ENCODE data around the gene AREL1. TPM values are rescaled to one million over a fixed set of nuclear protein-coding genes. Genes with fewer than 3 reads are reported as not detected.

The AREL1 gene
- total and polyA plus RNA-seq, 10 donors: 5.9 to 54.7 (median 39.8) TPM

GRCh38 chr14:74616996-74617700 is 95.7 kb downstream of the AREL1 start:
- intact Hi-C loops (cut with DNase I; ENCODE audit: low total_unique reads): loop anchor here (10.0 kb wide), 1 partner anchor 188 kb away; no protein-coding TSS in a partner anchor
- no peaks in the 10 kb centered on the region for H3K36me3 ChIP-seq

GRCh38 chr14:74616507-74616906 is 96.4 kb downstream of the AREL1 start:
- Histone ChIP-seq H3K4me1 (peaks cover 21 to 95% (median 67%) of the 10 kb centered on the region in 6 donors), H3K9me3 (no peaks in the 10 kb centered on the region), H3K27ac (peak overlapping the region in 5 of 8 donors; percentile 0 to 92 (median 88)), H3K36me3 (no peaks in the 10 kb centered on the region), H3K4me3 (no peak overlapping the region), H3K27me3 (replicated peaks in 1 of 7) (peaks cover 0 to 25% (median 8%) of the 10 kb centered on the region in 7 donors)
- WGBS, 5 donors: 50 to 68% (median 59%) methylated on average over 4 of the region's 4 CpGs
- intact Hi-C loops (cut with DNase I; ENCODE audit: low total_unique reads): loop anchor here (10.0 kb wide), 1 partner anchor 188 kb away; no protein-coding TSS in a partner anchor
- TF ChIP-seq POLR2AphosphoS5 (IDR thresholded peaks at IDR 0.05): peak in 1 of 3 donors; percentile 76
- no peak for TF ChIP-seq CTCF (IDR thresholded peaks at IDR 0.05 in 8 of 11, conservative IDR thresholded peaks at IDR 0.05 in 3 of 11)
- TF ChIP-seq POLR2A (IDR thresholded peaks at IDR 0.05): no peak
- DNase-seq: peak; percentile 84

More at GRCh38 chr14:74616996-74617700, 95.7 kb downstream of the AREL1 start:
- H3K4me3 ChIP-seq: peak overlapping the region in 1 of 8 donors; percentile 60
- 88 to 95% (median 93%) methylated on average over 8 to 13 of the region's 13 CpGs for WGBS, 5 donors
- H3K27ac ChIP-seq: peak overlapping the region in 6 of 8 donors; percentile 74 to 92 (median 88)
- peaks cover 17 to 88% (median 61%) of the 10 kb centered on the region in 6 donors for H3K4me1 ChIP-seq
- no peaks in the 10 kb centered on the region for H3K9me3 ChIP-seq
- no peak for TF ChIP-seq POLR2A (IDR thresholded peaks at IDR 0.05)
- TF ChIP-seq CTCF (IDR thresholded peaks at IDR 0.05 in 8 of 11, conservative IDR thresholded peaks at IDR 0.05 in 3 of 11): no peak
- no peak for TF ChIP-seq POLR2AphosphoS5 (IDR thresholded peaks at IDR 0.05)
- DNase-seq: peak; percentile 79
- H3K27me3 ChIP-seq (replicated peaks in 1 of 7): peaks cover 0 to 19% (median 3%) of the 10 kb centered on the region in 7 donors

GRCh38 chr14:74615735-74616134 is 97.1 kb downstream of the AREL1 start:
- Histone ChIP-seq H3K27ac (peak overlapping the region in 2 of 8 donors; percentile 88 to 92), H3K9me3 (no peaks in the 10 kb centered on the region), H3K36me3 (no peaks in the 10 kb centered on the region), H3K4me1 (peaks cover 23 to 99% (median 70%) of the 10 kb centered on the region in 6 donors), H3K27me3 (replicated peaks in 1 of 7) (peaks cover 0 to 33% (median 16%) of the 10 kb centered on the region in 7 donors), H3K4me3 (no peak overlapping the region)
- intact Hi-C loops (cut with DNase I; ENCODE audit: low total_unique reads): loop anchor here (10.0 kb wide), 1 partner anchor 189 kb away; no protein-coding TSS in a partner anchor
- WGBS, 5 donors: 92 to 98% (median 95%) methylated on average over 14 of the region's 14 CpGs
- no peak for DNase-seq
- TF ChIP-seq CTCF (IDR thresholded peaks at IDR 0.05 in 8 of 11, conservative IDR thresholded peaks at IDR 0.05 in 3 of 11) (no peak), POLR2AphosphoS5 (IDR thresholded peaks at IDR 0.05) (no peak), POLR2A (IDR thresholded peaks at IDR 0.05) (no peak)
